ENCODE measurements around the gene SLC43A3.

DNA sequence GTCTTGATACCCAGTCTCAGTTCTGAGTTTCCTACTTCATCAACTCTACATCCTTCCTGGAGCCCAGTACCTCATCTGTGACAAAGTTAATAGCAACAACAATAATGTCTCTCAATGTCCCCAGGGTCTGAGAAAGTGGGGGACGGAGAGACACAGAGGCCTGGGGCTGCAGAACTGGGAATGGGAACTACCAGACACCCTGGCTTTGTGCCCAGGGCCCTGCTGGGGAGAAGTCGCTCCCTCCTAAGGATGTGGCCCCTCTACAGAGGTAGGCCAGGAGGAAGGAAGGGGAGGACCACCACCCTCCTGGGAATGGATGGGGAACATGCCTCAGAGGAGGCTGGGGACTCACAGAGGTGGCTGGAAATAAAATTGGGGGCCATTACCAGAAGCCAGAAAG is 51.4 kb downstream of the SLC43A3 start:
- TF ChIP-seq POLR2A (IDR thresholded peaks at IDR 0.05; ENCODE audit: low read length) (no peak), GATA1 (IDR thresholded peaks at IDR 0.05; ENCODE audit: low read depth, low read length) (no peak)

Data from erythroblast (primary cell).